Activated B cell treated with CpG ODN at 0.5 μM for 24 hours (primary cell): ENCODE data around the gene ADCY5. TPM values are rescaled to one million over a fixed set of nuclear protein-coding genes. Genes with fewer than 3 reads are reported as not detected.

Experiments used
- ATAC-seq: fragments of 200-7000 bp; cut with Tn5 transposase; one replicate; pipeline ENCODE4 v1.10.0; 2021; ENCODE audit warnings: low read depth, mild to moderate bottlenecking, moderate library complexity
- CTCF ChIA-PET: fragments of 350-600 bp; sonication (Branson Sonifier 250); formaldehyde crosslinking; loops from one replicate; lab custom pipeline; 2021; ENCODE audit warnings: antibody characterized with exemption; lab: Charles Lee
- POLR2A ChIA-PET: fragments of 350-600 bp; sonication (Branson Sonifier 250); formaldehyde crosslinking; loops from one replicate; lab custom pipeline; 2021; ENCODE audit warnings: antibody characterized with exemption; lab: Charles Lee
- DNase-seq: peaks from one replicate; pipeline ENCODE4 v3.0.0; 2022
- H3K27ac Mint-ChIP-seq: one replicate; pipeline ENCODE4 v1.8.0; 2020; ENCODE audit warnings: mixed read lengths
- H3K27me3 Mint-ChIP-seq: one replicate; pipeline ENCODE4 v1.8.0; 2021; ENCODE audit warnings: mixed read lengths
- H3K36me3 Mint-ChIP-seq: one replicate; pipeline ENCODE4 v1.8.0; 2021; ENCODE audit warnings: low read depth, mixed read lengths
- H3K4me1 Mint-ChIP-seq: one replicate; pipeline ENCODE4 v1.8.0; 2021; ENCODE audit warnings: mixed read lengths
- H3K4me3 Mint-ChIP-seq: one replicate; pipeline ENCODE4 v1.8.0; 2020; ENCODE audit warnings: mild to moderate bottlenecking, mixed read lengths
- H3K9me3 Mint-ChIP-seq: one replicate; pipeline ENCODE4 v1.8.0; 2020; ENCODE audit warnings: mixed read lengths
- intact Hi-C: fragments of 100-400 bp; cut with micrococcal nuclease; formaldehyde crosslinking; loops from one replicate; pipeline ENCODE4 v1.15.1; 2024
- total RNA-seq: library from RNA; stranded (reverse); gene quantifications from 2 replicates; pipeline ENCODE4 v1.2.3, GENCODE V29; 2022
- TF ChIP-seq, protein P1 (sequence below): fragments of 200-600 bp; IDR thresholded peaks from one replicate; pipeline ENCODE4 v1.8.0; 2022; ENCODE audit warnings: antibody characterized with exemption, mild to moderate bottlenecking

Gene ADCY5
- total RNA-seq, 1 donor from 2014 or later, result not detected

- Mint-ChIP-seq H3K4me1 (no peaks in the 10 kb centered on the region), H3K9me3 (no peaks in the 10 kb centered on the region), H3K36me3 (no peaks in the 10 kb centered on the region), H3K27me3 (peaks cover 2% of the 10 kb centered on the region), H3K27ac (no peak overlapping the region), H3K4me3 (no peak overlapping the region)
- no peak for ATAC-seq
- CTCF ChIA-PET, result interaction anchor here (0.7 kb wide), 1 partner anchor 334 kb away, joined by 3 read pairs; no protein-coding TSS in a partner anchor
- intact Hi-C loops, result no loop called here
- no peak for DNase-seq
- TF ChIP-seq, protein P1, sequence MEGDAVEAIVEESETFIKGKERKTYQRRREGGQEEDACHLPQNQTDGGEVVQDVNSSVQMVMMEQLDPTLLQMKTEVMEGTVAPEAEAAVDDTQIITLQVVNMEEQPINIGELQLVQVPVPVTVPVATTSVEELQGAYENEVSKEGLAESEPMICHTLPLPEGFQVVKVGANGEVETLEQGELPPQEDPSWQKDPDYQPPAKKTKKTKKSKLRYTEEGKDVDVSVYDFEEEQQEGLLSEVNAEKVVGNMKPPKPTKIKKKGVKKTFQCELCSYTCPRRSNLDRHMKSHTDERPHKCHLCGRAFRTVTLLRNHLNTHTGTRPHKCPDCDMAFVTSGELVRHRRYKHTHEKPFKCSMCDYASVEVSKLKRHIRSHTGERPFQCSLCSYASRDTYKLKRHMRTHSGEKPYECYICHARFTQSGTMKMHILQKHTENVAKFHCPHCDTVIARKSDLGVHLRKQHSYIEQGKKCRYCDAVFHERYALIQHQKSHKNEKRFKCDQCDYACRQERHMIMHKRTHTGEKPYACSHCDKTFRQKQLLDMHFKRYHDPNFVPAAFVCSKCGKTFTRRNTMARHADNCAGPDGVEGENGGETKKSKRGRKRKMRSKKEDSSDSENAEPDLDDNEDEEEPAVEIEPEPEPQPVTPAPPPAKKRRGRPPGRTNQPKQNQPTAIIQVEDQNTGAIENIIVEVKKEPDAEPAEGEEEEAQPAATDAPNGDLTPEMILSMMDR, result no peak
- POLR2A ChIA-PET, result no interaction called here
These were observed 116.7 kb downstream of the ADCY5 start for GRCh38 chr3:123332124-123332641.

GRCh38 chr3:123331651-123332050, 117.2 kb downstream of the ADCY5 start:
- Mint-ChIP-seq H3K4me3 (no peak overlapping the region), H3K4me1 (no peaks in the 10 kb centered on the region), H3K36me3 (no peaks in the 10 kb centered on the region), H3K9me3 (no peaks in the 10 kb centered on the region), H3K27ac (no peak overlapping the region), H3K27me3 (peaks cover 2% of the 10 kb centered on the region)
- TF ChIP-seq, protein P1, result no peak
- ChIA-PET CTCF (interaction anchor here (2.8 to 3.0 kb wide), 2 partner anchors 227 to 229 kb away, joined by 9 to 13 read pairs; no protein-coding TSS in a partner anchor), POLR2A (no interaction called here)
- ATAC-seq (no peak), DNase-seq (no peak)
- intact Hi-C loops, result no loop called here

- ChIA-PET CTCF (interaction anchor here (2.8 to 3.0 kb wide), 2 partner anchors 228 to 229 kb away, joined by 9 to 13 read pairs; no protein-coding TSS in a partner anchor), POLR2A (no interaction called here)
- H3K27ac Mint-ChIP-seq, result no peak overlapping the region
- H3K4me3 Mint-ChIP-seq, result no peak overlapping the region
- intact Hi-C loops, result no loop called here
- H3K36me3 Mint-ChIP-seq, result no peaks in the 10 kb centered on the region
- no peaks in the 10 kb centered on the region for H3K9me3 Mint-ChIP-seq
- no peak for ATAC-seq
- H3K4me1 Mint-ChIP-seq, result no peaks in the 10 kb centered on the region
- TF ChIP-seq, protein P1, result no peak
- no peak for DNase-seq
- peaks cover 2% of the 10 kb centered on the region for H3K27me3 Mint-ChIP-seq
These were observed 117.9 kb downstream of the ADCY5 start for GRCh38 chr3:123331006-123331405.

DNA sequence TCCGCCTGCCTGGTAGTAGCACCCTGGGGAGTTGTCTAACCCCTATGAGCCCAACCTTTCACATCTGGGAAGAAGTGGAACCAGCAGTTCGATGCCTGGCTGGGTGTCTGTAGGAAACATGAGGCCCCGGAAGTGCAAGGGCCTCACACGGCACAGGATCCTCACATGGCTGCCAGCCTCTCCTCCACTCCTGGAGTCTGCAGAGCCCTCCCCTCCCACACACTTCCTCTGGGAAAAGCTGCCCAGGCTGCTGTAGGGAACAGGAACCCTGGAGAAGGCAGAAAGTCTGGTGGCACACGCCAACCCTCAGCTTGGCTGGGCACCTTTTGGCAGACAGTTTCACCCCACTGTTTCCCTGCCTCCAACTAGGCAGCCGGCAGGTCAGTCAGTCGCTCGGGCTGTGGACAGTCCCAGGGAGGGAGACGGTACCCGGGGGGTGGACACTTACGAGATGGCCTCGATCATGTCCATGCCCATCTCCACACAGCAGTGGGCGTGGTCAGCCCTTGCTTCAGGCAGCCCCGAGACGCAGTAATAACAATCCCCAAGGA, 118.4 kb downstream of the ADCY5 start:
- POLR2A ChIA-PET, result no interaction called here
- H3K9me3 Mint-ChIP-seq, result no peaks in the 10 kb centered on the region
- no peaks in the 10 kb centered on the region for H3K4me1 Mint-ChIP-seq
- intact Hi-C loops, result no loop called here
- DNase-seq, result no peak
- TF ChIP-seq, protein P1, result no peak
- no peak for ATAC-seq
- no peaks in the 10 kb centered on the region for H3K36me3 Mint-ChIP-seq
- H3K27ac Mint-ChIP-seq, result no peak overlapping the region
- H3K4me3 Mint-ChIP-seq, result no peak overlapping the region
- CTCF ChIA-PET, result interaction anchor here (2.8 to 3.0 kb wide), 2 partner anchors 228 to 230 kb away, joined by 9 to 13 read pairs; no protein-coding TSS in a partner anchor
- H3K27me3 Mint-ChIP-seq, result peaks cover 2% of the 10 kb centered on the region

GRCh38 chr3:123329636-123330340, 119.1 kb downstream of the ADCY5 start:
- TF ChIP-seq, protein P1, result no peak
- intact Hi-C loops, result loop anchor here (1.0 to 2.0 kb wide), 3 partner anchors 230 to 1783 kb away; no protein-coding TSS in a partner anchor
- no peaks in the 10 kb centered on the region for H3K36me3 Mint-ChIP-seq
- no peak overlapping the region for H3K27ac Mint-ChIP-seq
- CTCF ChIA-PET, result interaction anchor here (1.0 to 3.0 kb wide), 3 partner anchors 228 to 230 kb away, joined by 4 to 13 read pairs (median 9); no protein-coding TSS in a partner anchor
- H3K9me3 Mint-ChIP-seq, result no peaks in the 10 kb centered on the region
- no peak overlapping the region for H3K4me3 Mint-ChIP-seq
- no peaks in the 10 kb centered on the region for H3K4me1 Mint-ChIP-seq
- POLR2A ChIA-PET, result no interaction called here
- peaks cover 2% of the 10 kb centered on the region for H3K27me3 Mint-ChIP-seq
- ATAC-seq, result no peak
- no peak for DNase-seq
